Vagina (tissue), 2 donors: ENCODE data around the gene SPECC1L. TPM values are rescaled to one million over a fixed set of nuclear protein-coding genes. Genes with fewer than 3 reads are reported as not detected.

Experiments used
- DNase-seq, 2 donors: peaks; one replicate each; pipeline ENCODE4 v3.0.0-alpha.2; 2017; ENCODE audit errors: extremely low spot score in 2 of 2
- H3K27ac ChIP-seq: fragments of 200-600 bp; sonication (generic); one replicate; pipeline ENCODE4 v1.5.1; 2019
- H3K27me3 ChIP-seq: fragments of 200-600 bp; sonication (generic); one replicate; pipeline ENCODE4 v1.5.1; 2019
- H3K36me3 ChIP-seq, 2 donors: fragments of 200-600 bp; sonication (generic); one replicate each; pipeline ENCODE4 v1.5.1; 2017 to 2019
- H3K4me1 ChIP-seq: fragments of 200-600 bp; sonication (generic); one replicate; pipeline ENCODE4 v1.5.1; 2019
- H3K4me3 ChIP-seq, 2 donors: fragments of 200-600 bp; sonication (generic); 1 replicate in 1 of 2; 2 replicates in 1 of 2; pipeline ENCODE4 v1.5.1; 2016 to 2019
- H3K9me3 ChIP-seq: fragments of 200-600 bp; sonication (generic); one replicate; pipeline ENCODE4 v1.5.1; 2019
- CTCF ChIP-seq, 3 experiments: fragments of 450-650 bp in 2 of 3; fragments of 200-600 bp in 1 of 3; sonication (generic) in 1 of 3; IDR thresholded peaks; one replicate each; pipeline ENCODE4 v1.5.1; 2017 to 2019; ENCODE audit warnings: antibody characterized with exemption in 3 of 3, mild to moderate bottlenecking in 2 of 3, moderate library complexity in 2 of 3
- POLR2A ChIP-seq, 2 donors: fragments of 450-650 bp; IDR thresholded peaks; one replicate each; pipeline ENCODE4 v1.6.1; 2017; ENCODE audit warnings: antibody characterized with exemption in 2 of 2, mild to moderate bottlenecking in 2 of 2, moderate library complexity in 2 of 2
- POLR2AphosphoS5 ChIP-seq, 2 donors: sonication (generic); formaldehyde crosslinking; IDR thresholded peaks; one replicate each; pipeline ENCODE4 v1.9.0; 2017; ENCODE audit warnings: antibody characterized with exemption in 2 of 2, mild to moderate bottlenecking in 2 of 2, low read depth in 1 of 2; ENCODE audit not compliant: insufficient read depth in 1 of 2
- intact Hi-C: fragments of 100-400 bp; cut with DNase I; formaldehyde crosslinking; loops from one replicate; pipeline ENCODE4 v1.15.1; 2023
- total RNA-seq: library from RNA; depleted of rRNA; stranded (reverse); fragments of >200 nt; gene quantifications from one replicate; pipeline ENCODE4 v1.2.3, GENCODE V29; 2016

Gene SPECC1L
- total RNA-seq, 1 donor from 2014 or later: 38.8 TPM

- intact Hi-C loops: no loop called here
- TF ChIP-seq POLR2AphosphoS5 (IDR thresholded peaks at IDR 0.05; ENCODE audit: insufficient read depth in 1 of 2, low read depth in 1 of 2) (no peak), POLR2A (IDR thresholded peaks at IDR 0.05) (no peak), CTCF (IDR thresholded peaks at IDR 0.05) (no peak)
- no peak for DNase-seq
- Histone ChIP-seq H3K36me3 (peaks cover 0 to 20% of the 10 kb centered on the region in 2 donors), H3K4me3 (no peak overlapping the region), H3K4me1 (peaks cover 41% of the 10 kb centered on the region), H3K27ac (no peak overlapping the region), H3K27me3 (no peaks in the 10 kb centered on the region), H3K9me3 (no peaks in the 10 kb centered on the region)
Measured at GRCh38 chr22:24400034-24400725, 129.5 kb downstream of the SPECC1L start.

- no peak overlapping the region for H3K4me3 ChIP-seq
- peaks cover 0 to 14% of the 10 kb centered on the region in 2 donors for H3K36me3 ChIP-seq
- intact Hi-C loops: no loop called here
Measured at GRCh38 chr22:24400726-24401596, 130.3 kb downstream of the SPECC1L start.

GRCh38 chr22:24401931-24402367 lies 131.3 kb downstream of the SPECC1L start:
- TF ChIP-seq POLR2AphosphoS5 (IDR thresholded peaks at IDR 0.05; ENCODE audit: insufficient read depth in 1 of 2, low read depth in 1 of 2) (no peak), CTCF (IDR thresholded peaks at IDR 0.05) (no peak), POLR2A (IDR thresholded peaks at IDR 0.05) (no peak)
- DNase-seq: no peak
- Histone ChIP-seq H3K4me3 (no peak overlapping the region), H3K36me3 (peaks cover 0 to 5% of the 10 kb centered on the region in 2 donors), H3K27me3 (no peaks in the 10 kb centered on the region), H3K27ac (peak overlapping the region; percentile 59), H3K9me3 (no peaks in the 10 kb centered on the region), H3K4me1 (peaks cover 41% of the 10 kb centered on the region)
- intact Hi-C loops: no loop called here

More at GRCh38 chr22:24400726-24401596, 130.3 kb downstream of the SPECC1L start:
- Histone ChIP-seq H3K27me3 (no peaks in the 10 kb centered on the region), H3K4me1 (peaks cover 41% of the 10 kb centered on the region), H3K27ac (peak overlapping the region; percentile 59), H3K9me3 (no peaks in the 10 kb centered on the region)
- TF ChIP-seq POLR2A (IDR thresholded peaks at IDR 0.05) (no peak), CTCF (IDR thresholded peaks at IDR 0.05) (no peak), POLR2AphosphoS5 (IDR thresholded peaks at IDR 0.05; ENCODE audit: insufficient read depth in 1 of 2, low read depth in 1 of 2) (no peak)
- no peak for DNase-seq

GRCh38 chr22:24402460-24403192 lies 132.0 kb downstream of the SPECC1L start:
- peak overlapping the region; percentile 59 for H3K27ac ChIP-seq
- no peaks in the 10 kb centered on the region for H3K27me3 ChIP-seq
- no peak for DNase-seq
- TF ChIP-seq POLR2A (IDR thresholded peaks at IDR 0.05) (no peak), CTCF (IDR thresholded peaks at IDR 0.05) (no peak), POLR2AphosphoS5 (IDR thresholded peaks at IDR 0.05; ENCODE audit: insufficient read depth in 1 of 2, low read depth in 1 of 2) (peak in 1 of 2 donors; percentile 88)
- H3K9me3 ChIP-seq: no peaks in the 10 kb centered on the region
- H3K4me1 ChIP-seq: peaks cover 41% of the 10 kb centered on the region
- intact Hi-C loops: no loop called here
- H3K36me3 ChIP-seq: no peaks in the 10 kb centered on the region
- no peak overlapping the region for H3K4me3 ChIP-seq
